HepG2 (cell line): ENCODE results near the gene PSMG3. TPM values are rescaled to one million over a fixed set of nuclear protein-coding genes. Genes with fewer than 3 reads are reported as not detected.

ENCODE experiments used
- ATAC-seq: fragments of 200-7000 bp; cut with Tn5 transposase; 3 replicates; pipeline ENCODE4 v1.9.1; 2020; ENCODE audit warnings: mild to moderate bottlenecking, moderate library complexity
- BruUV-seq: library from RNA; stranded (reverse); fragments of 400-500 nt; replicated peaks from 2 replicates; lab custom pipeline; 2021; lab: Mats Ljungman, UMichigan
- CTCF ChIA-PET: fragments of 300-600 bp; formaldehyde crosslinking; extraction: SDS; loops from one replicate; lab custom pipeline; 2021; ENCODE audit warnings: low total read pairs, inconsistent platforms, low intra/inter-chr PET ratio; lab: Yijun Ruan, JAX
- POLR2A ChIA-PET: fragments of 350-600 bp; sonication (Branson Sonifier 250); formaldehyde crosslinking; loops from one replicate; lab custom pipeline; 2020; ENCODE audit warnings: antibody characterized with exemption, inconsistent platforms; lab: Yijun Ruan, JAX
- DNase-seq: peaks from one replicate; pipeline ENCODE4 v3.0.0-alpha.2; 2015; ENCODE audit warnings: low spot score
- FAIRE-seq: peaks from 3 replicates; lab custom pipeline; 2011; peaks lifted over from hg19 to GRCh38; lab: Jason Lieb, UNC
- H2AFZ ChIP-seq: one replicate; pipeline ENCODE4 v1.6.1; 2011; ENCODE audit warnings: low read length, inconsistent platforms
- H3K27ac ChIP-seq: fragments of 300-600 bp; 3 replicates; pipeline ENCODE4 v1.8.0; 2011; ENCODE audit warnings: mixed run types, mild to moderate bottlenecking, mixed read lengths, low read length, inconsistent platforms; ENCODE audit not compliant: insufficient read depth; ENCODE audit errors: extremely low read length
- H3K27me3 ChIP-seq, 2 experiments: fragments of 200-600 bp in 1 of 2; 2 replicates in 1 of 2; 3 replicates in 1 of 2; pipeline versions ENCODE4 v1.6.0 to v1.8.0; 2011; ENCODE audit warnings: low read length in 2 of 2, mild to moderate bottlenecking in 2 of 2, moderate library complexity in 2 of 2, inconsistent platforms in 1 of 2; ENCODE audit not compliant: insufficient read depth in 2 of 2, control insufficient read depth in 1 of 2
- H3K36me3 ChIP-seq, 2 experiments: fragments of 200-600 bp in 1 of 2; replicated peaks in 1 of 2; 2 replicates in 1 of 2; 3 replicates in 1 of 2; pipeline versions ENCODE4 v1.5.1 to v1.8.0; 2011; ENCODE audit warnings: low read length in 2 of 2, inconsistent platforms in 1 of 2; ENCODE audit not compliant: insufficient read depth in 2 of 2, control insufficient read depth in 1 of 2
- H3K4me1 ChIP-seq: 2 replicates; pipeline ENCODE4 v1.5.1; 2012; ENCODE audit warnings: low read length, inconsistent platforms; ENCODE audit not compliant: insufficient read depth
- H3K4me2 ChIP-seq: 2 replicates; pipeline ENCODE4 v1.6.0; 2011; ENCODE audit warnings: low read depth, low read length, inconsistent platforms
- H3K4me3 ChIP-seq, 3 experiments: fragments of 200-600 bp in 1 of 3; sonication (generic), shearing (Covaris generic) in 1 of 3; replicated peaks in 1 of 3; 2 replicates each; pipeline ENCODE4 v1.5.1; 2011 to 2016; ENCODE audit warnings: low read length in 3 of 3, inconsistent platforms in 2 of 3, low read depth in 2 of 3, mild to moderate bottlenecking in 2 of 3, control low read depth in 1 of 3, mixed read lengths in 1 of 3; ENCODE audit not compliant: insufficient read depth in 1 of 3
- H3K79me2 ChIP-seq: one replicate; pipeline ENCODE4 v1.6.1; 2011; ENCODE audit warnings: low read length, inconsistent platforms; ENCODE audit not compliant: insufficient read depth
- H3K9ac ChIP-seq: 2 replicates; pipeline ENCODE4 v1.6.0; 2011; ENCODE audit warnings: mild to moderate bottlenecking, low read depth, low read length, inconsistent platforms; ENCODE audit not compliant: insufficient read depth
- H3K9me3 ChIP-seq: 2 replicates; pipeline ENCODE4 v1.5.1; 2012; ENCODE audit warnings: mild to moderate bottlenecking, low read length
- H4K20me1 ChIP-seq: 2 replicates; pipeline ENCODE4 v1.6.0; 2011; ENCODE audit warnings: inconsistent platforms, mild to moderate bottlenecking, low read length, moderate library complexity; ENCODE audit not compliant: insufficient read depth
- ETV5 ChIP-seq: IDR thresholded peaks from 2 replicates; pipeline ENCODE4 v1.6.1; 2018; ENCODE audit warnings: missing biosample characterization, missing genetic modification reagents, inconsistent platforms, borderline replicate concordance
- KAT7 ChIP-seq: IDR thresholded peaks from 2 replicates; pipeline ENCODE4 v1.6.1; 2018; ENCODE audit warnings: borderline replicate concordance, missing compliant biosample characterization
- MAZ ChIP-seq, 2 experiments: sonication (generic) in 1 of 2; formaldehyde crosslinking in 1 of 2; IDR thresholded peaks; 2 replicates each; pipeline versions ENCODE4 v1.5.0 to v1.6.1; 2012 to 2020; ENCODE audit warnings: low read depth in 2 of 2, mild to moderate bottlenecking in 2 of 2, borderline replicate concordance in 1 of 2, improper control_type of control experiment in 1 of 2, low read length in 1 of 2, missing genetic modification reagents in 1 of 2, moderate library complexity in 1 of 2
- NCOA2 ChIP-seq: sonication (generic); formaldehyde crosslinking; IDR thresholded peaks from 2 replicates; pipeline ENCODE4 v1.8.0; 2022; ENCODE audit warnings: inconsistent platforms
- PHF5A ChIP-seq: IDR thresholded peaks from one replicate; pipeline ENCODE4 v1.6.1; 2018; ENCODE audit warnings: low read depth, missing genetic modification reagents; ENCODE audit not compliant: unreplicated experiment
- ZNF207 ChIP-seq: fragments of 450-650 bp; IDR thresholded peaks from 2 replicates; pipeline ENCODE4 v1.6.1; 2016; ENCODE audit warnings: antibody characterized with exemption, borderline replicate concordance
- ZNF441 ChIP-seq: sonication (generic); formaldehyde crosslinking; IDR thresholded peaks from 2 replicates; pipeline ENCODE4 v1.7.0; 2021; ENCODE audit warnings: missing genetic modification reagents, borderline replicate concordance
- ZNF562 ChIP-seq: sonication (generic); formaldehyde crosslinking; IDR thresholded peaks from 2 replicates; pipeline ENCODE4 v1.8.0; 2022; ENCODE audit warnings: missing genetic modification reagents, borderline replicate concordance
- ZSCAN30 ChIP-seq: sonication (generic); formaldehyde crosslinking; IDR thresholded peaks from 2 replicates; pipeline ENCODE4 v1.5.0; 2020; ENCODE audit warnings: mild to moderate bottlenecking, missing genetic modification reagents
- WGBS: methylation state at CpG from one replicate; pipeline ENCODE4 v1.1.6; 2017; ENCODE audit warnings: low lambda C conversion rate; 5-methylcytosine and 5-hydroxymethylcytosine counted together
- in situ Hi-C: cut with HindIII; loops from 2 replicates; pipeline ENCODE4 v1.10.0; 2017; ENCODE audit warnings: low pct_unique_long_range_greater_than_20kb; ENCODE audit not compliant: extremely low pct_ligation_motif_present
- intact Hi-C: fragments of 100-400 bp; cut with micrococcal nuclease; formaldehyde crosslinking; loops from one replicate; pipeline ENCODE4 v1.10.0; 2022; ENCODE audit not compliant: unreplicated experiment
- polyA plus RNA-seq, 8 experiments: library from polyadenylated mRNA; depleted of rRNA in 3 of 8; stranded (reverse) in 7 of 8; unstranded in 1 of 8; fragments of >200 nt; fragmentation: Illumina TruSeq in 4 of 8; extraction: Trizol in 4 of 8; gene quantifications; 2 replicates each; pipeline versions ENCODE4 v1.2.1 to v1.2.3, GENCODE V29; 2011 to 2016; ENCODE audit warnings: low read depth in 4 of 8, missing spikeins in 1 of 8, mixed read lengths in 1 of 8; ENCODE audit not compliant: insufficient read depth in 1 of 8
- total RNA-seq, 5 experiments: library from RNA; depleted of rRNA; stranded (reverse); fragments of >200 nt; fragmentation: Illumina TruSeq; extraction: Trizol; gene quantifications; 2 replicates each; pipeline ENCODE4 v1.2.3, GENCODE V29; 2016; ENCODE audit warnings: low read depth in 1 of 5
- TF ChIP-seq, protein P1 (sequence below): sonication (generic); formaldehyde crosslinking; IDR thresholded peaks from 2 replicates; pipeline ENCODE4 v1.4.0; 2020; ENCODE audit warnings: low read depth, mild to moderate bottlenecking, missing genetic modification reagents
- TF ChIP-seq, protein P2 (sequence below): IDR thresholded peaks from 2 replicates; pipeline ENCODE4 v1.6.1; 2018; ENCODE audit warnings: missing genetic modification reagents, mild to moderate bottlenecking, missing compliant biosample characterization

PSMG3 gene
- total and polyA plus RNA-seq, 2 of the 13 experiments (the other 11 are each of a cell fraction or from before 2014, with no cell fraction given) = 29.6 to 48.4 TPM

DNA sequence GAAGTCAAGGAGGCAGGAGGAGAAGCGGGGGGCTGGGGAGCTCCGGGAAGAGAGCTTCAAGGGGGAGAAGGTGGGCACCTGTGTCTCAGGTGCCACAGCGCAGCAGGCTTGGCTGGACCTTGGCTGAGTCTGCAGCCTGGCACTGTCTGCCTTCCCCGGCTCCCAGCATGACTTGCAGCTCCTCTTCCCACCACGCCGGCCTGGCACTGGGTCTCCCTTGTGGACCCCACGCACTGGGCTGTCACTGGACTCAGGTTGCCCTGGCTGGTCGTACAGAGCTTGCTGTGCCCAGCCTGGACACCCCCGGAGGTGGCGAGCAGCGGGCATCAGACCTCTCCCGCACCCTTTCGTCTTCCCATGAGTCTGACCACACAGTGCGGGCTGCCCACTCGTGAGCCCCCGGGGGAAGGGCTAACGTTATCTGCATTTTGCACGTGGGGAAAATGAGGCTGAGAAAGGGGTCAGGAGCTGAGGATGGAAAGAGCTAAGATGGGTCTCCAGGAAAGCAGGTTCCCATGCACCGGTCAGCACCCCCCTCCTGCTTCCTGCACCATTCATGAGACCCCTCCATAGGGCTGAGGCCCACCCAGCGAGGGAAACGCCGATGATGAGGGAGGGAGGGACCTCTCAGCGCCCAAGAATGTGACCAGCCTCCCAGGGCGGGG, 40.3 kb upstream of the PSMG3 start:
- Histone ChIP-seq H3K4me3 (no peak overlapping the region), H3K9me3 (no peaks in the 10 kb centered on the region), H4K20me1 (no peaks in the 10 kb centered on the region), H3K27ac (no peak overlapping the region), H3K27me3 (peaks cover 8 to 36% of the 10 kb centered on the region in 2 experiments; a peak in 4 of 5 replicates), H3K4me2 (no peak overlapping the region), H3K36me3 (no peaks in the 10 kb centered on the region), H2AFZ (no peak overlapping the region), H3K4me1 (0 out of 2 replicates have a peak, but pooled peaks cover 7% of the 10 kb centered on the region), H3K79me2 (no peaks in the 10 kb centered on the region), H3K9ac (no peak overlapping the region)
- POLR2A ChIA-PET = no interaction called here
- BruUV-seq = no TSS peak
- no peak for ATAC-seq
- intact Hi-C loops (no loop called here), in situ Hi-C loops (no loop called here)
- DNase-seq = no peak
- TF ChIP-seq, protein P1, sequence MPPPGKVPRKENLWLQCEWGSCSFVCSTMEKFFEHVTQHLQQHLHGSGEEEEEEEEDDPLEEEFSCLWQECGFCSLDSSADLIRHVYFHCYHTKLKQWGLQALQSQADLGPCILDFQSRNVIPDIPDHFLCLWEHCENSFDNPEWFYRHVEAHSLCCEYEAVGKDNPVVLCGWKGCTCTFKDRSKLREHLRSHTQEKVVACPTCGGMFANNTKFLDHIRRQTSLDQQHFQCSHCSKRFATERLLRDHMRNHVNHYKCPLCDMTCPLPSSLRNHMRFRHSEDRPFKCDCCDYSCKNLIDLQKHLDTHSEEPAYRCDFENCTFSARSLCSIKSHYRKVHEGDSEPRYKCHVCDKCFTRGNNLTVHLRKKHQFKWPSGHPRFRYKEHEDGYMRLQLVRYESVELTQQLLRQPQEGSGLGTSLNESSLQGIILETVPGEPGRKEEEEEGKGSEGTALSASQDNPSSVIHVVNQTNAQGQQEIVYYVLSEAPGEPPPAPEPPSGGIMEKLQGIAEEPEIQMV (CRISPR knock-in tag) = no peak
- no peak for TF ChIP-seq KAT7
- no peak for TF ChIP-seq ZSCAN30 (CRISPR knock-in tag)
- no peak for TF ChIP-seq ETV5 (CRISPR knock-in tag)
- TF ChIP-seq ZNF207 = no peak
- TF ChIP-seq PHF5A (CRISPR knock-in tag) = no peak
- TF ChIP-seq ZNF562 (CRISPR knock-in tag) = no peak
- no peak for TF ChIP-seq MAZ (IDR thresholded peaks at IDR 0.05; ENCODE audit: borderline replicate concordance, low read depth, low read length)
- TF ChIP-seq MAZ (CRISPR knock-in tag; IDR thresholded peaks at IDR 0.05; ENCODE audit: low read depth) = no peak
- TF ChIP-seq, protein P2, sequence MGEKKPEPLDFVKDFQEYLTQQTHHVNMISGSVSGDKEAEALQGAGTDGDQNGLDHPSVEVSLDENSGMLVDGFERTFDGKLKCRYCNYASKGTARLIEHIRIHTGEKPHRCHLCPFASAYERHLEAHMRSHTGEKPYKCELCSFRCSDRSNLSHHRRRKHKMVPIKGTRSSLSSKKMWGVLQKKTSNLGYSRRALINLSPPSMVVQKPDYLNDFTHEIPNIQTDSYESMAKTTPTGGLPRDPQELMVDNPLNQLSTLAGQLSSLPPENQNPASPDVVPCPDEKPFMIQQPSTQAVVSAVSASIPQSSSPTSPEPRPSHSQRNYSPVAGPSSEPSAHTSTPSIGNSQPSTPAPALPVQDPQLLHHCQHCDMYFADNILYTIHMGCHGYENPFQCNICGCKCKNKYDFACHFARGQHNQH (CRISPR knock-in tag) = no peak
- TF ChIP-seq NCOA2 (CRISPR knock-in tag) = no peak
- no peak for TF ChIP-seq ZNF441 (CRISPR knock-in tag)
- CTCF ChIA-PET = no interaction called here
- WGBS = 9% methylated on average over 9 of the region's 24 CpGs
- FAIRE-seq = no peak
